Activated T-helper 17 cell treated with anti-CD3 and anti-CD28 coated beads, Interleukin-2, amount 50 U/mL, for 72 hours (primary cell): ENCODE data around the gene LRRC4B. TPM values are rescaled to one million over a fixed set of nuclear protein-coding genes. Genes with fewer than 3 reads are reported as not detected.
"Not testable (repeated sequence)": the region's sequence is repeated elsewhere in the genome, so short reads cannot be mapped to it uniquely, and the experiment has no call there.

Experiments used
- ATAC-seq: fragments of 150-1000 bp; cut with Tn5 transposase; replicated peaks from 2 replicates; pipeline ENCODE4 v1.10.0; 2021; ENCODE audit warnings: mild to moderate bottlenecking, moderate library complexity
- H3K27ac Mint-ChIP-seq: one replicate; pipeline ENCODE4 v1.8.0; 2022; ENCODE audit warnings: mixed read lengths
- H3K27me3 Mint-ChIP-seq: one replicate; pipeline ENCODE4 v1.8.0; 2022; ENCODE audit warnings: mixed read lengths
- H3K36me3 Mint-ChIP-seq: one replicate; pipeline ENCODE4 v1.8.0; 2022; ENCODE audit warnings: low read depth, mild to moderate bottlenecking, mixed read lengths
- H3K4me1 Mint-ChIP-seq: one replicate; pipeline ENCODE4 v1.8.0; 2022; ENCODE audit warnings: mixed read lengths
- H3K4me3 Mint-ChIP-seq: one replicate; pipeline ENCODE4 v1.8.0; 2022; ENCODE audit warnings: mild to moderate bottlenecking, mixed read lengths
- H3K9me3 Mint-ChIP-seq: one replicate; pipeline ENCODE4 v1.8.0; 2022; ENCODE audit warnings: mixed read lengths
- total RNA-seq, 2 donors: library from RNA; stranded (reverse); gene quantifications; one replicate each; pipeline ENCODE4 v1.2.3, GENCODE V29; 2022

LRRC4B gene
- total RNA-seq, 2 donors from 2014 or later: not detected

DNA sequence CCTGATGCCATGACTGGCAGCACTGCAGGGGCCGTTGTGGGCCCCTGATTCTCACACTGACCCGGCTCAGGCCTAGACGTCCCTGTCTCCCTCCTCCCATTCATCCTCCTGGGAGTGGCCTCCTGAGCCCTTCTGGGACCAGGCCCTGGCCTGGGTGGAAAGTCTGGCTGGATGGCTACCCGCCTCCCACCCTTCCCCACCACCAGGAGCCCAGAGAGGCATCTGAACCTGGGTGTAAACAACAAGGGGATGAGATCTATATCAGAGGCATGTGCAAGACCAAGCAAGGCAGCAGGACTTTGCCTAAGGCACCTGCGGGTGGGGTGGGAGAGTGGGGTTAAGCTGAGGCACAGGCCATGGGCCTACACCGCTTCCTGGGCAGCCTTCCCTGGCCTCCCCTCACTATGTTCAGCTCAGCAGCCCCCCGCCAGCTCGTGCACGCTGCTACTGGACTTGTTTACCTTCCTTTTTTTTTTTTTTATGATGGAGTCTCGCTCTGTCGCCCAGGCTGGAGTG lies 32.5 kb downstream of the LRRC4B start:
- H3K9me3 Mint-ChIP-seq: peaks cover 6% of the 10 kb centered on the region
- no peaks in the 10 kb centered on the region for H3K36me3 Mint-ChIP-seq
- H3K4me1 Mint-ChIP-seq: no peaks in the 10 kb centered on the region
- peaks cover 22% of the 10 kb centered on the region for H3K27me3 Mint-ChIP-seq
- no peak overlapping the region for H3K27ac Mint-ChIP-seq
- ATAC-seq: no peak
- no peak overlapping the region for H3K4me3 Mint-ChIP-seq

GRCh38 chr19:50534478-50534877 lies 33.8 kb downstream of the LRRC4B start:
- Mint-ChIP-seq H3K9me3 (peaks cover 6% of the 10 kb centered on the region), H3K4me1 (no peaks in the 10 kb centered on the region), H3K4me3 (no peak overlapping the region), H3K27me3 (peaks cover 22% of the 10 kb centered on the region), H3K27ac (no peak overlapping the region), H3K36me3 (no peaks in the 10 kb centered on the region)
- peak; percentile 24 for ATAC-seq

- H3K27ac Mint-ChIP-seq: no peak overlapping the region
- H3K27me3 Mint-ChIP-seq: peaks cover 22% of the 10 kb centered on the region
- H3K4me1 Mint-ChIP-seq: no peaks in the 10 kb centered on the region
- H3K4me3 Mint-ChIP-seq: no peak overlapping the region
- H3K9me3 Mint-ChIP-seq: peaks cover 6% of the 10 kb centered on the region
- ATAC-seq: no peak
- H3K36me3 Mint-ChIP-seq: no peaks in the 10 kb centered on the region
Measured at GRCh38 chr19:50532952-50533351, 35.3 kb downstream of the LRRC4B start.

- peaks cover 6% of the 10 kb centered on the region for H3K9me3 Mint-ChIP-seq
- ATAC-seq: no peak
- H3K27me3 Mint-ChIP-seq: peaks cover 14% of the 10 kb centered on the region
- H3K4me3 Mint-ChIP-seq: no peak overlapping the region
- H3K36me3 Mint-ChIP-seq: no peaks in the 10 kb centered on the region
- no peak overlapping the region for H3K27ac Mint-ChIP-seq
- no peaks in the 10 kb centered on the region for H3K4me1 Mint-ChIP-seq
Measured at GRCh38 chr19:50531171-50531612, 37.0 kb downstream of the LRRC4B start.

DNA sequence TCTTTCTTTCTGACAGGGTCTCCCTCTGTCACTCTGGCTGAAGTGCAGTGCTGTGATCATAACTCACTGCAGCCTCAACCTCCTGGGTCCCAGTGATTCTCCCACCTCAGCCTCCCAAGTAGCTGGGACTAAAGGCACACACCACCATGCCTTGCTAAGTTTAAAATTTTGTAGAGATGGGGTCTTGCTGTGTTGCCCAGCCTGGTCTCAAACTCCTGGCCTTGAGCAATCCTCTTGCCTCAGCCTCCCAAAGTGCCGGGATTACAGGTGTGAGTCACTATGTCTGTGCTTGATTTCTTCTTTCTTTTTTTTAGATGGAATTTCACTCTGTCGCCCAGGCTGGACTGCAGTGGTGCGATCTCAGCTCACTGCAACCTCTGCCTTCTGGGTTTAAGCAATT lies 40.2 kb downstream of the LRRC4B start:
- not testable (repeated sequence) for ATAC-seq, H3K4me3 Mint-ChIP-seq, H3K27ac Mint-ChIP-seq, H3K27me3 Mint-ChIP-seq, H3K4me1 Mint-ChIP-seq, H3K9me3 Mint-ChIP-seq, H3K36me3 Mint-ChIP-seq

- H3K36me3 Mint-ChIP-seq: no peaks in the 10 kb centered on the region
- H3K9me3 Mint-ChIP-seq: no peaks in the 10 kb centered on the region
- H3K27me3 Mint-ChIP-seq: peaks cover 3% of the 10 kb centered on the region
- no peak for ATAC-seq
- H3K27ac Mint-ChIP-seq: no peak overlapping the region
- H3K4me3 Mint-ChIP-seq: no peak overlapping the region
- no peaks in the 10 kb centered on the region for H3K4me1 Mint-ChIP-seq
Measured at GRCh38 chr19:50522881-50523280, 45.4 kb downstream of the LRRC4B start.

DNA sequence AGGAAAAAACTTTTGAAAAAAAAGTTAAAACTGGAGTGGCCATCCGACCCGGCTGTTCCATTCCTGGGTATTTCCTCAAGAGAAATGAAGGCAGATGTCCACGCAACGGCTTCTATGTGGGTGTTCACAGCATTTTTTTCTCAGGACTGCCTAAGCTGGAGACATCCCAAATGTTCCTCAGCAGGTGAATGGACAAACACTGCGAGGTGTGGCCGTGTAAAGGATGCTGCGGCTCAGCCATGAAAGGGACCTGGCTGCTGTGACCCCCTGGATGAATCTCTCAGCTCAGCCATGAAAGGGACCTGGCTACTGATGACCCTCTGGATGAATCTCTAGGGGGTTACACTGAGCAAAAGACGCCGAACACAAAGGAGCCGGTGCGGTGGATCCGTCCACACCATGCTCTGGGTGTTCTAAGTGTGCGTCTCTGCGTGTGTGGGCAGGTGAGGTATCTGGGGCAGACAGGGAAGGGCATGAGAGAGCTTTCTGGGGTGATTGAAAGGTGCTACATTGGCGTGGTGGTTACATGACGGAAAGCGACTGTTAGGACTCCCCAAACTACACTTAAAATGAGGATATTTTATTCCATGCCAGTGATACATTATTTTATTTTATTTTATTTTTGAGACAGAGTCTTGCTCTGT lies 47.3 kb downstream of the LRRC4B start:
- peaks cover 3% of the 10 kb centered on the region for H3K27me3 Mint-ChIP-seq

DNA sequence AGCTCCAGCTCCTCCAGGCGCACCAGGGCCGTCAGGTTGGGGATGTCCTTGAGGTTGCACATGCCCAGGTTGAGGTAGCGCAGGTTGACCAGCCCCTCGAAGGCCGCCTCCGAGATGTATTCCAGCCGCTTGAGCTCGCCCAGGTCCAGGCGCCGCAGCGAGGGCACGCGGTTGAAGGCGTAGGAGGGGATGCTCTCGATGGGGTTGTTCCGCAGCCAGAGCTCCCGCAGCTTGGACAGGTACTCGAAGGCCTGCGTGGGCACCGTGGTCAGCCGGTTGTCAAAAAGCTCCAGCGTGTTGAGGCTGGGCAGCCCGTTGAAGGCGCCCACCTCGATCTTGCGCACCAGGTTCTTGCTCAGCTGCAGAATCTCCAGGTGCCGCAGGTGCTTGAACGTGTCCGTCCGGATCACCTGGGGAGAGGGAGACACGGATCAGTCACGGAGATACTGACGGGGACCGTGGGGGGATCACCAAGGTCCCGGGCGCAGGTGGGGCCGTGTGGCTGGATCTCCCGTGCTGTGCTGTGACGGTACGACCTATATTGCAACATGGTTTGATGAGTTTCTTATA lies 49.1 kb downstream of the LRRC4B start:
- no peak for ATAC-seq
- H3K4me3 Mint-ChIP-seq: no peak overlapping the region
- H3K9me3 Mint-ChIP-seq: no peaks in the 10 kb centered on the region
- H3K27me3 Mint-ChIP-seq: peaks cover 3% of the 10 kb centered on the region
- no peaks in the 10 kb centered on the region for H3K36me3 Mint-ChIP-seq
- no peaks in the 10 kb centered on the region for H3K4me1 Mint-ChIP-seq
- H3K27ac Mint-ChIP-seq: no peak overlapping the region

More for the DNA sequence above, 47.3 kb downstream of the LRRC4B start:
- no peaks in the 10 kb centered on the region for H3K9me3 Mint-ChIP-seq
- H3K27ac Mint-ChIP-seq: no peak overlapping the region
- ATAC-seq: no peak
- no peak overlapping the region for H3K4me3 Mint-ChIP-seq
- H3K4me1 Mint-ChIP-seq: no peaks in the 10 kb centered on the region
- H3K36me3 Mint-ChIP-seq: no peaks in the 10 kb centered on the region

- Mint-ChIP-seq H3K4me3 (no peak overlapping the region), H3K36me3 (no peaks in the 10 kb centered on the region), H3K4me1 (no peaks in the 10 kb centered on the region), H3K27ac (no peak overlapping the region), H3K27me3 (peaks cover 3% of the 10 kb centered on the region), H3K9me3 (no peaks in the 10 kb centered on the region)
- ATAC-seq: no peak
Measured at GRCh38 chr19:50518091-50519005, 49.9 kb downstream of the LRRC4B start.

GRCh38 chr19:50517704-50518075 lies 50.5 kb downstream of the LRRC4B start:
- peaks cover 3% of the 10 kb centered on the region for H3K27me3 Mint-ChIP-seq

GRCh38 chr19:50516964-50517703 lies 51.1 kb downstream of the LRRC4B start:
- H3K4me3 Mint-ChIP-seq: no peak overlapping the region
- H3K36me3 Mint-ChIP-seq: no peaks in the 10 kb centered on the region
- no peak overlapping the region for H3K27ac Mint-ChIP-seq

More at GRCh38 chr19:50517704-50518075, 50.5 kb downstream of the LRRC4B start:
- no peak for ATAC-seq
- Mint-ChIP-seq H3K4me3 (no peak overlapping the region), H3K9me3 (no peaks in the 10 kb centered on the region), H3K36me3 (no peaks in the 10 kb centered on the region), H3K4me1 (no peaks in the 10 kb centered on the region), H3K27ac (no peak overlapping the region)

DNA sequence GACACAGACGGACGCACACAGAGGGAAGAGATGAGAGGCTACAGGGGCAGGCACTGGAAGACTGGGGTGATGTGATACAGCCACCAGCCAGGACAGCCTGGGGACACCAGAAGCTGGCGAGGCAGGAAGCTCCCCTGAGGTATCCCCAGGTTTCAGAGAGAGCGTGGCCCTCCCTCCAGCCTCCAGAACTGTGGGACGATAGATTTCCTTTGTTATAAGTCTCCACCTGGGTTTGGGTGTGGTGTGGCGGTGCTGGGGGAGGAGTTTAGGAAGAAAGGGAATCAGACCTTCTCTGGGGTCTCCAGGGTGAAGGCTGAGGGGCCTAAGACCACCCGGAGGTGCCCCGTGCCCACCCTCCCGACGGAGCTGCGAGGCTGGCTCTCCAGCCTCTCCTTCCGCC lies 51.8 kb downstream of the LRRC4B start:
- Mint-ChIP-seq H3K4me1 (peaks cover 2% of the 10 kb centered on the region), H3K27me3 (peaks cover 3% of the 10 kb centered on the region), H3K27ac (no peak overlapping the region), H3K36me3 (peaks cover 3% of the 10 kb centered on the region), H3K4me3 (no peak overlapping the region), H3K9me3 (no peaks in the 10 kb centered on the region)
- ATAC-seq: no peak

More at GRCh38 chr19:50516964-50517703, 51.1 kb downstream of the LRRC4B start:
- no peak for ATAC-seq
- Mint-ChIP-seq H3K9me3 (no peaks in the 10 kb centered on the region), H3K4me1 (no peaks in the 10 kb centered on the region), H3K27me3 (peaks cover 3% of the 10 kb centered on the region)

DNA sequence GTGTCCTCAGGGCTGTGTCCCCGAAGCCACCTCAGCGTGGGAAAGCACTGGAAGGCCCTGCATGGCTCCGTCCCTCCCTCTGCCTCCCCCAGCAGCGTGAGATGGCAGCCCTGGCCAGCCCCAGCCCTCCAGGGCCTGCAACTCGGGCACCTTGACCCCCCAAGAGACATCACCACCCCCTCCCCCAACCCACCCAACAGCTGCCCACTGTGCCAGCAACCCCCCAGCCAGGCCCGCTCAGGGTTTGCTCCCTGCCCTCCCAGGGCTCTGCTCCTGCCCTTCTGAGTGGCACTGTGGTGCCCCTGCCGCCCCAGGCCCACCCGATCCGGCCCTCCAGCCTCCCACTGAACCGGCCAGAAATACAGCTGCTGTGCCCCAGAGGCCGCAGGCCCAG lies 53.1 kb downstream of the LRRC4B start:
- Mint-ChIP-seq H3K27ac (no peak overlapping the region), H3K4me3 (no peak overlapping the region), H3K36me3 (peaks cover 15% of the 10 kb centered on the region), H3K9me3 (no peaks in the 10 kb centered on the region), H3K27me3 (no peaks in the 10 kb centered on the region), H3K4me1 (peaks cover 10% of the 10 kb centered on the region)
- no peak for ATAC-seq
